Germinal center (tissue), 1 donor: Measurements from ENCODE around the gene SSTR5.

ENCODE experiments used
- DNase-seq: peaks from one replicate; pipeline ENCODE4 v3.0.0; 2012; ENCODE audit warnings: mixed read lengths, low spot score

Gene SSTR5

DNA sequence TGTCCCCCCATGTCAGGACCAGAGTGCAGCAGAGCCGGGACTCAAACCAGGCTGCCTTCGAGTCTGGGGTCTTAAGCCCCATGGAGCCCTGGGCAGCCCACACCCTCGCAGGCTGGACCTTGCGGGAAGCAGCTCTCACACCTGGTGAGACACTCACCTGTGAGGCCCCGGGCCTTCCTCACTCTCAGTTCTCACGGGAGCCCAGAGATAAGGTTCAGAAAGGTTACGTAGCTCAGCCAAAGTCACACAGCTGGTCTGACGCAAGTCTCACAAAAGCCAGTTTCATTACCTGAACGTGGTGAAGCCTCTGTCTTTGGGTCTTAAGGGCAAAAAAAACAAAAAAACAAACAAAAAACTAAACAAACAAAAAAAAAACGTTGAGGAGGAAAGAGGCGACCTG lies 32.8 kb upstream of the SSTR5 start:
- no peak for DNase-seq

DNA sequence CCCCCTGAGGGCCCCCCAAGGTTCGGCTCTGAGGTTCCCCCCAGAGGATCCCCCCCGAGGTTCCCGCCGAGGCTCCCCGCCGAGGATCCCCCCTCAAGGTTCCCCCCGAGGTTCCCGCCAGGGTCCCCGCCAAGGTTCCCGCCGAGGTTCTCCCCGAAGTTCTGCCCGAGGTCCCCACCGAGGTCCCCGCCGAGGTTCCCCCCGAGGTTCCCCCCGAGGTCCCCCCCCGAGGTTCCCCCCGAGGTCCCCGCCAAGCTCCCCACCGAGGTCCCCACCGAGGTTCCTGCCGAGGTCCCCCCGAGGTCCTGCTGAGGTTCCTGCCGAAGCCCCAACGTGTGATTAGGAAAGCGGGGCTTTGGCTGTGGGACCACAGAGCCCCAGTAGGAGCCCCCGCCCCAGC lies 32.2 kb upstream of the SSTR5 start:
- no peak for DNase-seq

DNA sequence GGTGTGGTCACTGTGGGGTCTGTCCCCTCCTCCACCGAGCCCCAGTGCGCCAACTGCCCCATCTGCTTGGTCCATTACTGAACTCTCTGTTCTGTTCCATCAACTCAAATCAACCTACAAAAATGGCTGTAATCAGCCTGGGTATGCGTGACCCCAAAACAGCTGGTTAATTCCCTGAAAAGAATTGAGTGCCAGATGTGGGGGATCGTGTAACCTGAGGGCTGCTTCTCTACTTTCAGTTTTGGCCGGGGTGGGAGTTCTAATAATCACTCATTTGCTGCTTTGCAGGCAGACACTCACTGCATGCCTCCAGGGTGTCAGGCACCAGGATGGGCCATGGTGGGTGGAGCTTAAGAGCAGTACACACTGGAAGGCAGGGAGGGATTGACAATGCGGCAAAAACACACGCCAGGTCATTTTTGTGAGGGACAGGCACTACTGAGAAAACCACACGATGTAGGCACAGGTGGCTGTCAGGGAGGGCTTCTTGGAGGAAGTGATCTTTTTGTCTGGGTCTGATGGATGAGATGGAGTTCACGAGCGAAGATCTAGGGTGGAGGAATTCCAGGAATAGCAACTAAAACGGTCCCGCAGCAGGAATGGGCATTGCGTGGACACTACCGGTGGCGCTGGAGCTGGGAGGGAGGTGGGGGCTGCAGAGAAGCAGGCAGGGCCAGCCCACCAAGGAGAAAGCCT lies 30.4 kb upstream of the SSTR5 start:
- DNase-seq = no peak

DNA sequence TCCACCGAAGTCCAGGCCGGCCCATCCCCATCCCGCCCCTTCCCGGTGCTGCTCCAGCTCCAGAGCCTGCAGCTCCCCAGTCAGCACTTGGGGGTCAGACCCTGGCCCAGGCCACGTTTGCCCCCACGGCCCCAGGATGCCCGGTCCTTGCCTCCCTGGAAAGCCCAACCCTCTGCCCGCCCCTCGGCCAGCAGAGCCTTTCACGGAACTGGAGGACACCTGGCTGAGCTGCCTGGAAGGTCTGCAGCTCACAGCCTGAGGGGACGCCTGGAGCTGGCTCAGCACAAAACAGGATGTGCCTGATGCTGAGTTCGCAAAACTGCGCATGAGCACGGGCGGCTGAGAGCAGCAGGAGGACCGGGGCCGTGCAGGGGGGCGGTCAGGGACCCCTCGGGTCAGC lies 29.7 kb upstream of the SSTR5 start:
- DNase-seq = no peak

DNA sequence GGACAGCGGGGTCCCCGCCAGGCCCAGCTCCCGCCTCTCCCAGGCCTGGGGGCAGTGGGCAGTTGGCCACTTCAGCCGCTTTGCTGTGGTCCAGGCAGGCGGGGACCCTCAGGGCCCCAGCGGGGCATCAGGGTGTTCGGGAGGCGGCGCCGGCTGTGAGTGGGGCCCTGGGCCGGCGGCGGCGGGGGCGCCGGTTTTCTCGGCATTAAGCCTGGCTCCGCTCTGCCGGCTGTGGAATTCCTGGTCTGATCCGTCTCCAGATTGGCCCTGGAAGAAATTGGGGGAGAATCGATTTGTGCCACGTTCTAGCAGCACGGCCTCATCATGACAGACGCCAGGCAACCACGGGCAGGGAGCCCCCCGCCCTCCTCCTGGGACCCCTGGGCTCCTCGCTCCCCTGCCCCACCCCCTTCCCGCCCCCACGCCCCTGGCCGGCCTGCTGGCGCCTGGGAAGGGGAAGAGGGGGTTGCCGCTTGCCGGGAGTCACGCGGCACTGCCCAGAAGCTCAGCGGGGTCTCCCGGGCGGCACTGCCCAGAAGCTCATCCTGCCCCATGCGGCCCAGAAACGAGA lies 28.6 kb upstream of the SSTR5 start:
- DNase-seq = no peak

DNA sequence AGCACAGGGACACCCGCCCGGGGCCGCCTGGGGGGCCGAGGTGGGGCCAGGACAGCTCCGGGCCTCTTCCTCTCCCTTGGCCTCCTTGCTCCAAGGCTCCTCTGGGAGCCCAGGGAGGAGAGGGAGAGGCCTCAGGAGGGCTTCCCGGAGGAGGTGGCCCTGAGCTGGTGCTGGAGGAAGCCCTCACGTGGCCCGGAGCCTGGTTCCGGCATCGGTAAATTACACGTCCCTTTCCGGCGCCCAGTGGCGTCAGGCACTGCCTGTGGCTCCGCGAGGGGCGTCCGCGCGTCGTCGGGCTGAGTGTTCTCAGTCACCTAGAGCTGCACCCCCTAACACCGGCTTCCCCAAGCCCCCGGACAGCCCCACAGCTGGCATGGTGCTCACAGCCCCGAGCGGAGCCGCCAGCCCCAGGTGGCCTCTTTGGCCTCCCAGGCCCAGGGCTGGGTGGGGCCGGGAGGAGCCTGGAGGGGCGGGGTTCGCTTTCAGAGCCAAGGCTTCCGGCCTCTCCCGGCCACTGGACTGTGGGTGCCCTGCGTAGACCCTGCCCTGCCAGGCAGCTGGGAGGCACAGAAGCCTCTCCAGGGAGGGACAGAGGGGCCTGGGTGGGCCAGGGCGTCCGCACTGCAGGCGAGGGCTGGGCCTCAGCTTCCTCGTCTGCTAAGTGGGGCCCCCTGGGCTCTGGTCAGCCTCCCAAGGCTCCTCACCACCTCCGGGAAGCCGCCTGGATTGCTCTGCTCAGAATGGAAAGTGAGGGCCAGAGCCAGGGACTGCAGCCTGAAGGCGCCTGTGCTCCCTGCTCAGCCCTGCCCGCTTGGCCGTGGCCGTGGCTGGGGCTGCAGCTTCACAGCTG lies 27.9 kb upstream of the SSTR5 start:
- no peak for DNase-seq

DNA sequence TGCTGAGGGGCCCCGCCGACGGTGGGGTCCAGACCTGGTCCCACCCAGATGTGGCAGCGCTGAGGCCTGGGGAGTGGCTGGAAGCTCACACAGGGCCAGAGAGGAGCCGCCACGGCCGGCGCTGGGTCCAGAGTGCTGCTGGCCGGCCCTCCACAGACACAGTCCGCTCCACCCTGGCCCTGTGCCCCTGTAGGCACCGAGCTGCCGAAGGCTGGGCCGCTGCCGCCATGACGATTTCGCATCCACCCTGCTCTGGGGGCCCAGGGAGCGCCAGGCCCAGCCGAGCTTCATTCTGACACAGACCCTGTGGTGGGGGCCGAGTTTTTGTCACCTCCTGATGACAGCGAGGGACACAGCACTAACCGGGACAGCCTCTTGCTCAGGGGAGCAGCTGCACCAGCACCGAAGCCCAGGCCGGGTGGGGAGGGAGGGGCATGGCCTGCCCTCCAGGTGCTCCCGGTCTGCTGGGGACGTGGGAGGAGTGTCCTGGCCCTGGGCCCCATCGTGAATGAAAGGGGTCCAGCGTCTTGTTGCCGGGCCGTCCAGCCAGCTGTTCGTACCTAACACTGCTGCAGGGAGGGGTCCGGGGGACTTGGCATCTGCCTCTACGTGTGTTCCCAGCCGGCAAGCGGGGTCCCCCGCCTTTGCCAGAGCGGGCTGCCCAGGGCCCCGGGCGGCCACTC lies 27.1 kb upstream of the SSTR5 start:
- DNase-seq = no peak

DNA sequence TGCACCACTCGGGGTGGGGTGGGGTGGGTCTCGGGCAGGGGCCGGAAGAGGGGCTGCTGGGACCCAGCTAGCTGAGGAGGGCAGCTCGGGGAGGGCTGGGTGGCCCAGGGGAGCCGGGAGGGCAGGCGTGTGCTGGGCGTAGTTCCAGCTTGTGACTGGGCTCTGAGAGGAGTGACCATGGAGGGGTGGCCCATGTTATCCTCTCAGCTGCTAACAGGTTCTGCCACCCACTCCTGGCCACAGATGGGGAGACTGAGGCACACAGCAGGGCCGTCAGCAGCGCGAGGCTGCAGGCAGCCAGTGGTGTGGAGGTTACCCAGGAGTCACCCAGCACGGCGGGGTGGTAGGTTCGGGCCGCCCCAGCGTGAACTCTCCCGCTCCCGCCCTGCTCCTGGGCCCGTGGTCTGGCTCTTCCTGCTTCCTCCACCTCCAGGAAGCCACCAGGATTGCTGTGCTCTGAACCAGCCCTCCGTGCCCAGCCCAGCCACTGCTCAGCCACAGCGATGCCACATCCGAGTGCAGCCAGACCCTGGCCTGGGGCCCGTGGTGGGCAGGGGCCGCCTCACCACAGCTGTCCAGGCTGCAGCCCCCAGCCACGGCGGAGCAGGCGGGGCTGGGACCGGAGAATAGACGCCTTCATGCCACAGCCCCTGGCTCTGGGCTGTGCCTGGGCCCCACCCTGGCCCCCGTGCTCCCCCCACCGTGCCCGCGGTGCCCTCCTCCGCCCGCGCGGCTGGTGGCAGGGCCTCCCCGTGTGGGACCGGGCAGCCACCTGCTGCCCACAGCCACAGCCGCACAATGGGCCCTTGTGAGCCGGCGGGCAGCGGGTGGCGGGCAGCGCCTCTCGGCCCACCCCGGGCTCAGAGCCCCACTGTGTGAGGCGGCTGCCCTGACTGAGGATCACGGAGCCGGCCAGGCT lies 26.3 kb upstream of the SSTR5 start:
- DNase-seq = no peak

DNA sequence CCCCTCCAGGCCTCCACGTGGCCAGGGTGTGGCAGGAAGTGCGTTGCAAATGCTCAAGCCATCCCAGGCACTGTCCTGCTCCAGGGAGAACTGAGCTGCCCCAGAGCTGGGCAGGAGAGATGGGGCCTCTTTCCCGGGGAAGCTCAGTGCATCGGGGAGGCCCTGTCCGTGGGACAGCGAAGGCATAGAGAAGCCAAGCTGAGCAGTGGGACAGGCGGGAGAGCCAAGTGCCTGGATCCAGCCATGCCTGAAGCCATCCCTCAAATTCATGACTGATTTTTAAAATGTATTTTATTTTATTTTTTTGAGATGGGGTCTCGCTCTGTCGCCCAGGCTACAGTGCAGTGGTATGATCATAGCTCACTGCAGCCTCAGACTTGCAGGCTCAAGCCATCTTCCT lies 25.4 kb upstream of the SSTR5 start:
- no peak for DNase-seq

DNA sequence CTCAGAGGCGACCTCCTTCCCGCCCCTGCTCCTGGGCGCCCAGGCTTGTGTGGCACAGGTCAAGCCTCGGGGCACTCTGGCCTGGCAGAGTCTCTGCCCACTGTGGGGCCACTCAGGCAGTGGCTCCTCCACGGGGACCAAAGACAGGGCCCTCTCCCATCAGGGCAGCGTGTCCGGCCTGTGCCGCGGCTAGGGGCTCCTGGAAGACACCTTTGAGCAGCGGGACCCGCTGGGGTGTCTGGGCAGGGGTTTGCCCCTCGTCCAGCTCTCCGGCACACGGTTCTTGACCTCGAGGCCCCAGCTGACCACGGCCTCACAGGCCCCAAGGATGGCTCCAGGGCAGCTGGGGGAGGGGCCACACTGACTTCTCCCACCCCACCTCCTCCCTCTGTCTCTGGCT lies 24.7 kb upstream of the SSTR5 start:
- DNase-seq = no peak

DNA sequence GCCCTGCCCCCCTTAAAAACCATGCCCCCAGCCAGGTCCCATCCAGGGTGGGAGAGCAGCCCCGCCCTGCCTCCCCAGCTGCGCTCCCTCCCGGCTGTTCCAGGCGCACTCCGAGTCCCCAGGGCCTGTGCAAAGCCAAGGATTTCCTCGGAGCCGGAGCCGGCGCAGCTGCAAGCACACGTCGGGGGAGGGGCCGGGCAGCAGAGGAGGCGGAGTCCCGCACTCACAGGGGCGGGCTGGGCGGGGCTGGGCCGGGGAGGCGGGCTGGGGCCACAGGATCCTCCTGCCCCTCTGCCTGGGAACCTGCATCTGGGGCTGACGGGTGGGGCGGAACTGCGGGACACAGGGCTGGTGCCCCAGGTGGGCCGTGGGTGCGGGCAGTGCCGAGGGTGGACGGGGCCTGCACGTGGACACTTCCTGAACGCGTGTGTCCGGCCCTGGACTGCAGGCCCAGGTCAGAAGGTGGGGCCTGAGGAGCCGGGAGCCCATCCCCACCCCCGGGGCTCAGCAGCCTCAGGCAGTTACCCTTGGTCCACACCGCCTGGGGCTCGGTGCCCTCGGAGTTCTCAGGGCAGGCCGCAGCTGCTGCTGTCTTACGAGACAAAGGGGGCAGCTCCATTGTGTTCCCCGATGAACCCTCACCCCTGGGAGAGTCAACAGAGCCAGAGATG lies 24.0 kb upstream of the SSTR5 start:
- no peak for DNase-seq

DNA sequence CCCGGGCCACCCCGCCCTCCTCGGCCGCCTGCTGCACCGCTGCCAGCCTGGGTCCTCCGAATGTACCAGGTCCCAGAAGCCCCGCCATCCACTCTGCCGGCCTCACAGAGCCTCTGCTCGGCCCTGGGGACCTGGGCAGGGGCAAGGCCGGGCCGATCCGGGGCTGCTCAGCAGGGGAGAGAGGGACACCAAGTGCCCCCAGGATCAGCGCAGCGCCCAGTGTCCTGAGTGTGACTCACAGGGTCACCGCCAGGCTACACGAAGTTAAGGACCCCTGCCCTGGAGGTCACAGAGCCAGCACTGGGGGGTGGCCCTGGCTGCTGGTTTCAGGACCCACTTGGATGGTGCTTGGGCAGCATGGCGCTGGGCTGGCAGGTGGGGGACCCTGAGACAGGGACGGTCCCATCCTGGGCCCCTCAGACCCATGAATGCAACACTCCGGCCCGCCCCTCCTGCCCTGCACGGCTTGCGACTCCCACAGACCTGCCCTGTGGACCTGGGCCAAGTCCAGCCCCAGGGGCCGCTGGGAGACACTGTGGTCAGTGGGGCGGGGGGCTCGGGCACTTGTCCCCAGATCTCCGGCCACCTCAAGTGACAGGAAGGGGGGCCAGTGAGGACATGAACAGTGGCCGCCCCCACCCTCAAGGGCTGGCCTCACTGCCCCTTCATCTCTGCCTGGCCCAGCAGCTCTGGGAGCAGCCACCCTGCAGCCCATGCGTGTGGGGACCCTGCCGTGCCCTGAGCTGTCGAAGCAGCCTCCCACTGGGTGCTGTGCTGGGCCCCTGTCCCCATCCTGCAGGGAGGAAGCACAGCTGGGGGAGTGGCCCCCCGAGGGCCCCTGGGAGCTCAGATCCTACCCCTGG lies 23.2 kb upstream of the SSTR5 start:
- DNase-seq = no peak

DNA sequence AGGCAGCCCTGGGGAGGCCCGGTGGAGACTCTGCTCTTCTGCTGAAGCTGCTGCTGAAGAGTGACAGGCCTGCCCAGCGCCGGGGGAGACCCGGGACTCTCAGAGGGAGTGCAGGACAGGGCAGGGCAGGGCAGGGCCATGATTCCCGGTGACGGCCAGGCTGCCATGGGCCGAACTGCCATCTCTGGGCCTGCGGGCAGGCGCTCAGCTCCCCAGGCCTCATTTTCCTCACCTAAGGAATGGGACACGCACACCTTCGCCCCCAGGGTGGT lies 22.6 kb upstream of the SSTR5 start:
- DNase-seq = no peak

DNA sequence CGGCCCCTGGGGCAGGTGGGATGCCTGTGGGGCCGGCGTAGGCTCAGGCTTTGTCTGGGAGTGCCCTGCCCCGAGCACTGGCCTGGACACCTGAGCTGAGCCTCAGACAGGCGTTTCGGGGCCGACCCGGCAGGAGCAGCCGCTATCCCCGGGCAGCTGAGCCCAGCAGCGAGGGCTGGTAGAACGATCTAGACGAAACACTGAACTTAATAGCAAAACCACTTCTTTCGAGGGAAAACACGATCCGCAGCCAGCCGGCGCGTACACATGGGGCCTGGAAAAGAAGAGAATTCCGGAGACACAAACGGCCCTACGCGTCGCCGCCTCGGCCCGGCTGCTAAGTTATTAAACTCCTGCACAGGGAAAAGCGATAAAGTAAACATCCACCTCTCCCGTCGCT lies 22.0 kb upstream of the SSTR5 start:
- no peak for DNase-seq

DNA sequence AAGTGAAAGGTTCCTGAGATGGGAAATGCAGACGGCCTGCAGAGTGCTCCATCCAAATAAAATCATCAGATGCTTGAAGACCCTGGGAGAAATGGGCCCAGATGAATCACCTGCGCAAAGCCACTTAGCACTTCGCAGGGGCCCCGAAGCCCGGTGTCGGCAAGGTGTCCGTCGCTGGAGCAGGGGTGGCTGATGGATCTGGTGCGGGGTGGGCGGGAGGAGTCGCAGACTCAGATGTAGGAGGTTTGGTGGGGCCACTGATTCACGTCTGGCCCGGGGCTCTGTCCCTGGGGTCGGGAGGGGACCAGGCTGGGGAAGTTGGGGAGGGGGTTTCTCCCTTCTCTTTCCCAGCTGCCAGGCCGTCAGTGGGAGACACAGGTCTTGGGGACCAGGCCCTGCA lies 21.6 kb upstream of the SSTR5 start:
- DNase-seq = no peak

DNA sequence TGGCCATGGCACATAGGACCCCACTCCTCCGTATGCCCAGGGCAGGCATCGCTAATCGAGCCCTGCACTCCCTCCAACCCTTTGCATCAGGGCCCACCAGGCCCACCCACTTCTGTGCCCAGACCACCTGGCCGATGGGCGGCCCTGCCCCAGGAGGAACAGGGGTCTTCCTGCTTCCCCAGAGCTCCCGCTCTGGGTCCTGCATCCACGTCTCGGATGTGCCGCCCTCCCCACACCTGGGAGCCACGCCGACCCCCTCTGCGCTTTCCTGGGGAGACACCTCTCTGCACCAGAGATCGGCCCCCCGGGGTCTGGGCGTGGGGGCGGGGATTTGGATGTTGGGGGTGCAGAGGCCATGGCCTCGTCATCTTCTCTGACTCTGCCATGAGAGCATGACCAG lies 21.1 kb upstream of the SSTR5 start:
- no peak for DNase-seq

DNA sequence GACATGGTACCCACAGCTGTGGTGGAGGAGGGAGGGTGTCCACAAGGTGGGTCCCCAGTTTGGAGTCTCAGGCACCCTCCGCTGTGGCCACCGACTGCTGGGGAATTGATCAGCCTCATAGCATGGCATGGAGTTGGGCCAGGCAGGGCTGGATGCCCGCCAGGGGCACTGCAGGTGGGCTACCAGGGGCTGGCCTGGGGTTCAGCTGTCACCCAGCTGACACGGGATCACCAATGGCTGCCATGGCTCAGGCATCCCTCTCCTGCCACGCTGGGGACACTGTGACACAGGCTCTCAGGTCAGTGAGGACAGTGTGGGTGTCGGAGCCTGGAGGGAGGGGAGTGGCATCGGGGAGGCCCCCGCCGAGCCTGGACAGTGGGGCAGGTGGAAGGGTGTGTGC lies 19.8 kb upstream of the SSTR5 start:
- no peak for DNase-seq

DNA sequence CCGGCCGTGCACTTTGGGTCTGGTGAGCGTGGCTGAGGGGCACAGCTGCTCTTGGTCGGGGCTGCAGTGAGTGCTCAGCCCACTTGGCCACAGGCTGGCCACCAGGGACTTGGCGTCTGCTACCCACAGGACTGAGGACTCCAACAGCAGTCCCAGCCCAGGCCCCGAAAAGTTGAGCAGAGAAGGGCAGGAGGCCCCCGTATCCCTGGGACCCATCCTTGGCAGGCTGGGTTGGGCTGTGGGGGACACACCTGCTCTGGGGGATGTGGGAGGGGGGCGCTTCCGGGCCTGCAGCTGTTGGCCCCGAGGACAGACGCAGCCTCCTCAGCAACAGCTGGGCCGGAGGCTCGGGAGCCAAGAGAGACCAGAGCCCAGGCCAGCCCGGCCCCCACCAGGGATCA lies 19.4 kb upstream of the SSTR5 start:
- no peak for DNase-seq

DNA sequence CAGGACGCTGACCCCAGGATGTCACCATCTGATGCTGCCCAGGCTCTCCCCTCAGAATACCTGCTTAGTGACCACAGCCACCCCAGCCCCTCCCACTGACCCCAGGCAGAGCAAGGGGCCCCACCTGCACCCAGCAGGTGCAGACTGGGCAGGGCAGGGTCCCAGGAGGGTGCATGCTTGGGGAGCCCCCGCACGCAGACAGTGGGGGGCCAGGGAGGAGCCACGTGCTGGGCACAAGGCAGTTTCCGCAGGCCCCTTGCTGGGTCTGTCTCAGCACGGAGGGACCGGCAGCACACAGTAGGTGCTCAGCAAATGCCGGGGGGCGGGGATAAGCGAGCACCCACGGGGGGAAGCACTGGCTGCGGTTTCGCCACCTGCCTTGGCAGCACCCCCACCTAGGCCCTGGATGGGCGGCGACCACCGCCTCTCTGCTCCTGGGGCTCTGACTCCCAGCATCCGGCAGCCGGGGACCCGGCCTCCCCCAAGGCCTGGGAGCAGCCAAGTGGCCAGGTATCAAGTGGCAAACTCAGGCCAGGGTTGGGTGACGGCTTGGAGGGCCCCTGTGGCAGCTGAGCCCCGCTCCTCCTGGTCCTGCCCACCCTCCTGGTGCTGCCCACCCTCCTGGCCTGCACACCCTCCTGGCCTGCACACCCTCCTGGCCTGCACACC lies 18.7 kb upstream of the SSTR5 start:
- DNase-seq = no peak
